Activated CD8-positive, alpha-beta memory T cell treated with anti-CD3 and anti-CD28 coated beads, Interleukin-2, amount 50 U/mL, for 1 hour (primary cell): ENCODE results near the gene LTC4S.
"Not testable (repeated sequence)": the region's sequence is repeated elsewhere in the genome, so short reads cannot be mapped to it uniquely, and the experiment has no call there.

Source experiments
- DNase-seq: peaks from one replicate; pipeline ENCODE4 v3.0.0-alpha.2; 2020; ENCODE audit errors: extremely low read depth

LTC4S gene, protein sequence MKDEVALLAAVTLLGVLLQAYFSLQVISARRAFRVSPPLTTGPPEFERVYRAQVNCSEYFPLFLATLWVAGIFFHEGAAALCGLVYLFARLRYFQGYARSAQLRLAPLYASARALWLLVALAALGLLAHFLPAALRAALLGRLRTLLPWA

GRCh38 chr5:179793468-179794139 lies at the start of gene LTC4S:
TSS of gene LTC4S (plus strand) at chr5:179793986. CDS start at chr5:179794081, 95 bp downstream.
- no peak for DNase-seq

DNA sequence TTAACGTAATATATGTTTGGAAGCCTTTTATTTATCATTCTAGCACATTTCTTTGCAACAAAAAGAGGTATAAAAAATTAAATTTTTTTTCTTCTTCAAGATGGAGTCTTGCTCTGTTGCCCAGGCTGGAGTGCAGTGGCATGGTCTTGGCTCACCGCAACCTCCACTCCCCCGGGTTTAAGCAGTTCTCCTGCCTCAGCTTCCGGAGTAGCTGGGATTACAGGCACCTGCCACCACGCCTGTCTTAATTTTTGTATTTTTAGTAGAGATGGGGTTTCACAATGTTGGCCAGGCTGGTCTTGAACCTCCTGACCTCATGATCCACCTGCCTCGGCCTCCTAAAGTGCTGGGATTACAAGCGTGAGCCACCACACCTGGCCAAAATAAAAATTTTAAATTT lies 49.7 kb upstream of the LTC4S start:
- DNase-seq: not testable (repeated sequence)

- DNase-seq: no peak
Measured at GRCh38 chr5:179746872-179747271, 46.9 kb upstream of the LTC4S start.

DNA sequence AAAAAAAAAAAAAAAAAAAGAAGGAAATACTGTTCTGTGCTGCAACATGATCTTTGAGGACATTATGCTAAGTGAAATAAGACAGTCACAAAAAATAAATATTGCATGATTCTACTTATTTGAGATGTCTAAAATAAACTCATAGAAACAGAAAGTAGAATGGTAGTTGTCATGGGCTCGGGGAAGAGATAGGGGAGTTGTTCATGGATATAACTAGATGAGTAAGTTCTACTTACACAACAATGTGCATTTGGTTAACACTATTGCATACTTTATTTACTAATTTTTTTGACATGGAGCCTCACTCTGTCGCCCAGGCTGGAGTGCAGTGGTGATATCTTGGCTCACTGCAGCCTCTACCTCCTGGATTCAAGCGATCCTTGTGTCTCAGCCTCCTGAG lies 46.0 kb upstream of the LTC4S start:
- no peak for DNase-seq

GRCh38 chr5:179749857-179750508 lies 43.8 kb upstream of the LTC4S start:
- no peak for DNase-seq

DNA sequence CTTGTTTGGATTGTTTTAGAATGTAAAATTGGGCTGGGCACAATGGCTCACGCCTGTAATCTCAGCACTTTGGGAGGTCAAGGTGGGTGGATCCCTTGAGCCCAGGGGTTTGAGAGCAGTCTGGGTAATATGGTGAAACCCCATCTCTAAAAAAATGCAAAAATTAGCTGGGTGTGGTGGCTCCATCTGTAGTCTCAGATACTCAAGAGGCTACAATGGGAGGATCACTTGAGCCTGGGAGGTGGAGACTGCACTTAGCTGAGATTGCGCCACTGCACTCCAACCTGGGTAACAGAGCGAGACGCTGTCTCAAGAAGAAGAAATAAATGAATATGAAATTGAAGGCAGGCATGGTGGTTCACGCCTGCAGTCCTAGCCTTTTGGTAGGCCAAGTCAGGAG lies 39.8 kb upstream of the LTC4S start:
- DNase-seq: no peak

DNA sequence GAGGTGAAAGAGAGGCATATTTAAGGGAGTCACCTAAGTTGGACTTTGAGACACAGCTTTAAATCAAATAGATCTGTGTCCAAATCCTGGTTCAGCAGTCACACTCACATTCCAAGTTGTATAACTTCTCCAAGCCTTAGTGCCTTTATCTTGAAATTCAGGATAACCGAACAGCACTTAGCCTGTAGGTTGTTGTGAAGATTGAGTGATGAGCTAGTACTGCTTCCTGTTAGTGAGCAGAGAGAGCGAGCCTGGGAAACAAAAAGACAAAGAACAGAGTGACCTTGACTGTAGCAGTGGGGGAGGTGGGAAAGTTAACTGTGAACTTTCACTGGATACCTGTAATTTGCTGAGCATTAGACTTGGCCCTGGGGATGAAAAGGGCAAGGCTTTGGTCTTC lies 38.8 kb upstream of the LTC4S start:
- no peak for DNase-seq

DNA sequence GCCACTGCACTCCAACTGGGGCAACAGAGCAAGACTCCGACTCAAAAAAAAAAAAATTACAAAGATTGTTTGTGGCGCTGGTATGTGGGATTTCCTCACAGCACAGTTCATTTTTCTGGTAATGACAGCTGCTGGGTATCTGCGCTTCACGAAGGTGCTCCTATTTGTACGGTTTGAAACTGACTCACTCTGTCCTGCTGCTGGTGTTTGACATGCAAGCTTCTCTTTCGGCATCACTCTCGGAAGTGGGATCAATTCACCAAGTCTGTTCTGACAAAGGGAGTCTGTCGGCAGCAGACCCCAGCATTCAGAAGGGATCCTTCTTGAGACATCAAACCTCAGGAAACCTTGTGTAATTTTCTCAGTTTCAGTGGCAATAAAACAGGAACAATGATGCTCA lies 34.8 kb upstream of the LTC4S start:
- DNase-seq: no peak

GRCh38 chr5:179759581-179760551 lies 33.9 kb upstream of the LTC4S start:
- DNase-seq: no peak

DNA sequence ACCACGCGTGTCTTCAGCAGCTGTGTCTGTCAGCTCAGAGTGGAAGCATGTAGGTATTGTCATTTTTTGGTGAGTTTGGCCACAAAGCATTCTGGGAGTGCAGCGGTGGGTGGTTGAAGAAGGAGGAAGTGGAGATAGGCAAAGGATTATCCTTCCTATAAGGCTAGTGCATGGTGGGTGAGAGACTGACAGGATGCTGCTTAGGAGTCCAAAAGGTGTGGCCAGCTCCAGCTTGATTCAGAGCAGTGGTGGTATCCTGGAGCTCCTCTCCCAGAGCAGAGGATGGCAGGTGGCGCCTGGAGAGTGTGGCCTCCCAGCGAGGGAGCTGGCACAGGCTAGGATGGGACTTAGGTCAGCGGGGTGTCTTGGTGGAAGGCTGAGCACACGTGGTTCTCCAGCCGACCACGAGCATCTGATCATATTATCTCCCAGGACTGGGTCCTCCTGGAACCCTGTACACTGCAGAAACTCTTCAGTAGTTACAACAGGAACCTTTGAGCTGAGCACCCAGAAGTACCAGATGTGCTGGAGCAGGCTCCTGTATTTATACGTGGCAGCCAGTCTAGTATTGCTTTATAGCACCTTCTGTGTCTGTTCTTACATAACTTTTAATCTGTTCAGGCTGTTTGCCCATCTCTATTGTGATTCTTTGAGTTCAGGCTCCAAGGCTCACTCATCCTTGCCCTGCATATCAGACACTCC lies 31.6 kb upstream of the LTC4S start:
- DNase-seq: no peak

DNA sequence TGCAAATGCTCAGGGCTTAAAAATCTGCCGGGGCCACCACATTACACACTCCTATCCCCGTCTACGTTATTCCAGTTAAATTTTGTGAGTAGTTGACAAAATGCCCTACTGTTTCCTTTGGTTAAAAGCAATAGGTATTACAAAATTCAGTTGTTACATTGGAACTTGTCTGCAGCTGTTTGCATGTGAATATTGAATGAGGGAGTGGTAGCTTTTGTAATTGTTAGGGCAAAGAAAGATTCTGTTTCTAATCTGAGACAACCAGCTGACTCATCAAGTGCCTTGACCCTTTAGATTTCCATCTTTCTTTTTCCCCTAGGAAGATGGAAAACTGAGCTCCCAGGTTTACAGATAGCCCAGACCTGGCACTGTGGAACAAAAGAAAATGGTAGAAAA lies 31.0 kb upstream of the LTC4S start:
- DNase-seq: no peak

DNA sequence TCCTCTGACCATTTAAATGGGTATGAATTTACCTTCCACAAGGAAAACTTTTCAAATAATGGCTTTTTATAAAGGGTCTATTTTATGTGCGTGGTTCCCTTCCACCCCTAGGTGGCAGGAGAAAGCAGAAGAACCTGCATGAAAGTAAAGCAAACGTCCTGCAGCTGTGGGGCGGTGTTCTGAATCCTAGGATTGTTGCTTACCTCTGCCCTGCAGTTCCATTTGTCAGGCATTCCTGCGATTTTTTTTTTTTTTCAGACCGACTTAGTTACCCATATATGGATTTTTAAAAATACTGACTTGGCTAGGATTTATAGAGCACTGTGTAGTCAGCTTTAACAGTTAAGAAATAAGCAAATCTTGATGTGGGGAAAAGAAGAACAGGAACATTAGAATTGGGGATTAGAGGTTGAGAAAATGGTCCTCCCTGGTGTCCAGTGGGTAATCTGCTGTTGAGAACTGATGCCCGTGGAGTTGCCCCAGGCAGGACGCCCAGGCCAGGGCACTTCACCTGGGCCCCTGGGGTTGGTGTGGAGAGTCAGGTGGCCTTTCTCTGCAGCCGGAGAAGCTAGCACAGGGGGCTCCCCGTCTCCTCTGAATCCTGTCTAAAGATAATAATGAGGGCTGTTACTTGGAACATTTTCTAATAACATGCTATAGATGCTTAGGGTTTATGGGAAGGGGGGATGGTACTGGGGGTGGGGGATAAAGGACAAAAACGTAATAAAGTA lies 30.4 kb upstream of the LTC4S start:
- DNase-seq: peak; percentile 14

GRCh38 chr5:179764056-179764455 lies 29.7 kb upstream of the LTC4S start:
- DNase-seq: no peak

GRCh38 chr5:179765400-179765799 lies 28.4 kb upstream of the LTC4S start:
- DNase-seq: no peak

DNA sequence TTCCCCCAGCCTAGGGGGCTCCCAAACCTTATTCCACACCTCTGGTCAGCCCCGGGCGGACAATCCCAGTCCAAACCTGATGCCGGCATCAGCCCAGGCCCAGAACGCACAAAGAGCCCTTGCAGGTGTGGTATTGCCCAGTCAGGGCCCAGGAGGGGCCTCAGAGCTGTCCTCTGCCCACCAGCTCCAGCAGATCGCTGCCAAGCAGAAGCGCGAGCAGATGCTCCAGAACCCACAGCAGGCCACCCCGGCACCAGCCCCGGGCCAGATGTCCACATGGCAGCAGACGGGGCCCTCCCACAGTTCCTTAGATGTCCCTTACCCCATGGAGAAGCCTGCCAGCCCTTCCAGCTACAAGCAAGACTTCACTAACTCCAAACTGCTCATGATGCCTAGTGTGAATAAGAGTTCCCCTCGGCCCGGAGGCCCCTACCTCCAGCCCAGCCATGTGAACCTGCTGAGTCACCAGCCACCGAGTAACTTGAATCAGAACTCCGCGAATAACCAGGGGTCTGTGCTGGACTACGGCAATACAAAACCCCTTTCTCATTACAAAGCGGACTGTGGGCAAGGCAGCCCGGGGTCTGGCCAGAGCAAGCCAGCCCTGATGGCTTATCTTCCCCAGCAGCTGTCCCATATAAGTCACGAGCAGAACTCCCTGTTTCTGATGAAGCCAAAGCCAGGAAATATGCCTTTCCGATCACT lies 27.6 kb upstream of the LTC4S start:
- no peak for DNase-seq

DNA sequence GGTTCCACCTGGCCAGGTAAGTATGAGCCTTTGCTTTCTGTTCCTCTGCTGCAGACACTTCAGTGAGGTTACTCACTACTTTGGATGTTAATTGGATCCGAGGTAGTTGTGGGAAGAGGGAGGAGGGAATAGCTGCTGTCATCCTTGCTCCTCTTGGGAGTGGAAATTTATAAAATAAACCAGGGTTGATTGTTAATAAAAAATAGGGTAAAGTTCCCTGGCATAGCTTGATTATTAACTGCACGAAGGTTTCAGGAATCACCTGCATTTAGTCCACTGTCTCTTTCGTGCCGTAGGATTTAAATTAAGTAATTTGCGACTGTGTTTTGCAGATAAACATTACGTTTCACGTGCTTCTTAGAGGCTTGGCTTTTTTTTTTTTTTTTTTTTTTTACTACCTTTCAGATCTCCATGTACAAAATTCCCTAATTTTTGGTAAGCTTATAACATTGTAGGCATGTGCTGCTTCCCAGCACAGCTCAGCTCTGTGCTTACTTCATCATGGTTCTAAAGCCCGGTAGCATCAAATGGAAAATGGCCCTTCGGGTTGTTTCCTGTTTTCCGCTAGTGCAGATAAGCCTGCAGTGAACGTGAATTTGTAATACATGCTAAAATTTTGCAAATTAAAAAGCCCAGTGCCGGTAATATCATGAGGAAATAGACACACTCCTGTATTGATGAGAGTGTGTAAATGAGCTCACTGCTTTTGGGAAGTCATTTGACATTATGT lies 26.9 kb upstream of the LTC4S start:
- DNase-seq: no peak

DNA sequence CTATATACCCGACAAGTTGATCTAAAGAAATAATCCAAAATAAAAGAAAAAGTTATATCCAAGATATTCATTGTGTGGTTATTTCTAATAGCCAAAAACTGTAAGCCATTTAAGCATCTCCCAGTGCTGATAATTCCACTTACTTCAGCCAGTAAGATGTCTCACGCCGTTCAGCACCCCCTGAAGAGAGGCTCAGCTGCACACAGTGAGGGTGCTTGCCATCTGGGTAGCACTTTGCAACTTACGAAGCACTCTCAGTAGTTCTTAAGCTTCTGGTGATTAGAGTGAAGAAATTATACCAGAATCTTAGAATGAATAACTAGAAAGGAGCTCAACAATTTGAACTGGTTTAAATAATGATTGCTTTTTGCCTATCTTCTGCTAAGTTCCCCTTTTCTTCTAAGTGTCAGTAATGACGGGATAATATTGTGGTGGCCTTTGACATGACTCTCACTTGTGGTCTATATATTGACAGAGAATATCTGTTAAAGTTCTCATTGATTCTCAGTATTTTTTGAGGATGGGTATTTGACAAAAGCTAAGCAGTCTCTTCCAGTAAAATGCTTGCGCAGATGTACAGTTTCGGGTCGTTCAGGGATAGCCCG lies 26.2 kb upstream of the LTC4S start:
- no peak for DNase-seq

- no peak for DNase-seq
Measured at GRCh38 chr5:179768326-179769085, 25.3 kb upstream of the LTC4S start.
